Activated B cell treated with CpG ODN at 0.5 μM for 24 hours (primary cell): ENCODE results near the gene MCUB. TPM values are rescaled to one million over a fixed set of nuclear protein-coding genes. Genes with fewer than 3 reads are reported as not detected.
"Not testable (repeated sequence)": the region's sequence is repeated elsewhere in the genome, so short reads cannot be mapped to it uniquely, and the experiment has no call there.

Experiments used
- ATAC-seq: fragments of 200-7000 bp; cut with Tn5 transposase; one replicate; pipeline ENCODE4 v1.10.0; 2021; ENCODE audit warnings: low read depth, mild to moderate bottlenecking, moderate library complexity
- CTCF ChIA-PET: fragments of 350-600 bp; sonication (Branson Sonifier 250); formaldehyde crosslinking; loops from one replicate; lab custom pipeline; 2021; ENCODE audit warnings: antibody characterized with exemption; lab: Charles Lee
- POLR2A ChIA-PET: fragments of 350-600 bp; sonication (Branson Sonifier 250); formaldehyde crosslinking; loops from one replicate; lab custom pipeline; 2021; ENCODE audit warnings: antibody characterized with exemption; lab: Charles Lee
- DNase-seq: peaks from one replicate; pipeline ENCODE4 v3.0.0; 2022
- H3K27ac Mint-ChIP-seq: one replicate; pipeline ENCODE4 v1.8.0; 2020; ENCODE audit warnings: mixed read lengths
- H3K27me3 Mint-ChIP-seq: one replicate; pipeline ENCODE4 v1.8.0; 2021; ENCODE audit warnings: mixed read lengths
- H3K36me3 Mint-ChIP-seq: one replicate; pipeline ENCODE4 v1.8.0; 2021; ENCODE audit warnings: low read depth, mixed read lengths
- H3K4me1 Mint-ChIP-seq: one replicate; pipeline ENCODE4 v1.8.0; 2021; ENCODE audit warnings: mixed read lengths
- H3K4me3 Mint-ChIP-seq: one replicate; pipeline ENCODE4 v1.8.0; 2020; ENCODE audit warnings: mild to moderate bottlenecking, mixed read lengths
- H3K9me3 Mint-ChIP-seq: one replicate; pipeline ENCODE4 v1.8.0; 2020; ENCODE audit warnings: mixed read lengths
- intact Hi-C: fragments of 100-400 bp; cut with micrococcal nuclease; formaldehyde crosslinking; loops from one replicate; pipeline ENCODE4 v1.15.1; 2024
- total RNA-seq: library from RNA; stranded (reverse); gene quantifications from 2 replicates; pipeline ENCODE4 v1.2.3, GENCODE V29; 2022
- TF ChIP-seq, protein P1 (sequence below): fragments of 200-600 bp; IDR thresholded peaks from one replicate; pipeline ENCODE4 v1.8.0; 2022; ENCODE audit warnings: antibody characterized with exemption, mild to moderate bottlenecking

The MCUB gene
- total RNA-seq, 1 donor from 2014 or later: 28.9 TPM

DNA sequence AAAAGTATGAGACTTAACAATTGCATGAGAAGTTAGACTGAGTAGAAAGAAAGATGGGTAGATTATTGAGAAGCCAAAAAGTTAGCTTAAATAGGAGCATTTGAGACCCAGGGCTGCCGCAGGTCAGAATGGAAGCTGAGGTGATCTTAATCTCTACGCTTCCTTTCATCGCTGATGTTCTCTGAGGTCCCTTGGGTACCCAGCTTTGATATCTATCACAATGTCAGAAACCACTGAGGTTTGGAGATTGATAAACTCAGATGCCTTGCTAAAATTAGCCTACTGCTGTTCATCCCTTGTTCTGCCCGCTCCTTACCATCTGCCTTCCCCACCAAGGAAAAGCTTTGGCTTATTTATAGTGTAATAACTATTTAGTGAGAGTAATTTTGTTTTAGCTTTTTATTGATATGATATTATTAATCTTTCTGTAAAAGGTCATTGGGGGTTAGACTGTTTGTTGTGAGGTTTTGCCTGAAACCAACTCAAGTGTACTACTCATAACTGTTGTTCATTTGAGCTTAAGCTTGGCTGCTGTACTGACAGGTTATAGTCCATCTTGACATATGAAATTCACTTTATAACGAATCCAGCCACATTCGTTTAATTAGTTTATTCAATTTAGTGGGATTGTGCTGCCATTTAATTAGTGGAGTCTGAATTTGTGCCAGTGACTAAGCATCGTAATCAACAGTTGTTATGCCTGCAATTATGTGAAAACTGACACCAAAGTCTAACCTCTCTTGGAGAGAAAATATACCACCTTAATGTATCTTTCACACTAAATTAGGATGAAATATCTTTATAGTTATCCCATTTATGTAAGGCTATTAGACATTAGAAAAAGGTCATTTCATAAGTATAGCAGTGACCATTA lies 15.1 kb downstream of the MCUB start:
- intact Hi-C loops: loop anchor here (2.0 kb wide), 1 partner anchor 14 kb away; no protein-coding TSS in a partner anchor
- ATAC-seq (no peak), DNase-seq (no peak)
- H3K4me3 Mint-ChIP-seq: no peak overlapping the region
- peaks cover 22% of the 10 kb centered on the region for H3K36me3 Mint-ChIP-seq
- H3K9me3 Mint-ChIP-seq: no peaks in the 10 kb centered on the region
- CTCF ChIA-PET: interaction anchor here (0.6 to 1.3 kb wide), 2 partner anchors 142 to 156 kb away, joined by 3 to 4 read pairs; partner anchors contain the start of gene SEC24B
- peak overlapping the region; percentile 33 for H3K27ac Mint-ChIP-seq
- POLR2A ChIA-PET: interaction anchor here (1.0 to 1.4 kb wide), 2 partner anchors 11 to 15 kb away, joined by 3 to 9 read pairs; partner anchors contain the start of gene MCUB
- peaks cover 30% of the 10 kb centered on the region for H3K4me1 Mint-ChIP-seq
- no peaks in the 10 kb centered on the region for H3K27me3 Mint-ChIP-seq
- TF ChIP-seq, protein P1, sequence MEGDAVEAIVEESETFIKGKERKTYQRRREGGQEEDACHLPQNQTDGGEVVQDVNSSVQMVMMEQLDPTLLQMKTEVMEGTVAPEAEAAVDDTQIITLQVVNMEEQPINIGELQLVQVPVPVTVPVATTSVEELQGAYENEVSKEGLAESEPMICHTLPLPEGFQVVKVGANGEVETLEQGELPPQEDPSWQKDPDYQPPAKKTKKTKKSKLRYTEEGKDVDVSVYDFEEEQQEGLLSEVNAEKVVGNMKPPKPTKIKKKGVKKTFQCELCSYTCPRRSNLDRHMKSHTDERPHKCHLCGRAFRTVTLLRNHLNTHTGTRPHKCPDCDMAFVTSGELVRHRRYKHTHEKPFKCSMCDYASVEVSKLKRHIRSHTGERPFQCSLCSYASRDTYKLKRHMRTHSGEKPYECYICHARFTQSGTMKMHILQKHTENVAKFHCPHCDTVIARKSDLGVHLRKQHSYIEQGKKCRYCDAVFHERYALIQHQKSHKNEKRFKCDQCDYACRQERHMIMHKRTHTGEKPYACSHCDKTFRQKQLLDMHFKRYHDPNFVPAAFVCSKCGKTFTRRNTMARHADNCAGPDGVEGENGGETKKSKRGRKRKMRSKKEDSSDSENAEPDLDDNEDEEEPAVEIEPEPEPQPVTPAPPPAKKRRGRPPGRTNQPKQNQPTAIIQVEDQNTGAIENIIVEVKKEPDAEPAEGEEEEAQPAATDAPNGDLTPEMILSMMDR: no peak

DNA sequence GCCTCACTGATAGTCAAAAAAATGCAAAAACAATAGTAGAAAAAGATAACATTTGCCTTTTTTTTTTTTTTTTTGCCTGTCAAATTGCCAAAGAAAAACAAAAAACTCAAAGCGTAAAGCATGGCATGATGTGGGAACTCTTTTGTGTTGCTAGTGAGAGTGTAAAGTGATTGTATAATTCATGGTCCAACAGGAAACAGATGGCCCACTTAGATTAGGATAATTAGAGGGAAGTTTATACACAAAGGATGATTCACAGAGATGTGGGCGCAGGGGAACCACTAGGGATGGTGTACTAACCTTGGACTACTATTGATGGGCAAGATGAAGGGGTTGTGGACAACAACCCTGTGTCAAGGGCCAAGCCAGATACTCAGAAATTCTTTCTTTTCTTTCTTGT lies 16.4 kb downstream of the MCUB start:
- TF ChIP-seq, protein P1: no peak
- intact Hi-C loops: no loop called here
- Mint-ChIP-seq H3K9me3 (peaks cover 3% of the 10 kb centered on the region), H3K4me3 (no peak overlapping the region), H3K27ac (no peak overlapping the region), H3K27me3 (no peaks in the 10 kb centered on the region), H3K4me1 (peaks cover 30% of the 10 kb centered on the region), H3K36me3 (peaks cover 23% of the 10 kb centered on the region)
- no peak for ATAC-seq
- DNase-seq: no peak
- ChIA-PET CTCF (no interaction called here), POLR2A (no interaction called here)

DNA sequence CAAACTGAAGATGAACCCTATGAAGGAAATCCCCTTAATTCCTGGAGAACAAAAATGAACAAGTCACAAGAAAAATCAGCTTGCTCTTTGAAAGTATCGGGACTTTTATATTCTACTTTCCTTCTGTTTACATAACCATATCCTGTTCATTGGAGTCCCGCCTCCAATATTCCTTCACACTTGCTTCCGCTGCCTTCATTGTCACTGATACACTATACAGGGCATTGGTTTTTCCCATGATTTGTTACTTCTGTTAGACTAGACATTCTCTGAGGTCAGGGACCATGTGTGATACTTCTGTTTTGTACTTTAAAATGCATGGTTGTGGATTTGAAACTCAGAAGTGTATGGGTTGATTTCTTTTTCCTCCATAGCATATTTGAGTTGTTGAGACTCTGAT lies 18.8 kb downstream of the MCUB start:
- intact Hi-C loops: no loop called here
- TF ChIP-seq, protein P1: no peak
- Mint-ChIP-seq H3K36me3 (peaks cover 24% of the 10 kb centered on the region), H3K4me3 (no peak overlapping the region), H3K27me3 (no peaks in the 10 kb centered on the region), H3K9me3 (peaks cover 6% of the 10 kb centered on the region), H3K27ac (no peak overlapping the region), H3K4me1 (peaks cover 42% of the 10 kb centered on the region)
- ATAC-seq: no peak
- POLR2A ChIA-PET: interaction anchor here (0.7 kb wide), 1 partner anchor 36 kb away, joined by 5 read pairs; no protein-coding TSS in a partner anchor
- CTCF ChIA-PET: no interaction called here
- no peak for DNase-seq

DNA sequence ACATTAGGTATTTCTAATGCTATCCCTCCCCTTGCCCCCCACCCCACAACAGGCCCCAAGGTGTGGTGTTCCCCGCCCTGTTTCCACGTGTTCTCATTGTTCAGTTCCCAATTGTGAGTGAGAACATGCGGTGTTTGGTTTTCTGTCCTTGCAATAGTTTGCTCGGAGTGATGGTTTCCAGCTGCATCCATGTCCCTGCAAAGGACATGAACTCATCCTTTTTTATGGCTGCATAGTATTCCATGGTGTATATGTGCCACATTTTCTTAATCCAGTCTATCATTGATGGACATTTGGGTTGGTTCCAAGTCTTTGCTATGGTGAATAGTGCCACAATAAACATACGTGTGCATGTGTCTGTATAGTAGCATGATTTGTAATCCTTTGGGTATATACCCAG lies 20.0 kb downstream of the MCUB start:
- H3K4me3 Mint-ChIP-seq, ATAC-seq, POLR2A ChIA-PET, H3K27ac Mint-ChIP-seq, intact Hi-C loops, H3K27me3 Mint-ChIP-seq, CTCF ChIA-PET, DNase-seq, H3K9me3 Mint-ChIP-seq: not testable (repeated sequence)
- H3K4me1 Mint-ChIP-seq: peaks cover 42% of the 10 kb centered on the region
- H3K36me3 Mint-ChIP-seq: peaks cover 24% of the 10 kb centered on the region

DNA sequence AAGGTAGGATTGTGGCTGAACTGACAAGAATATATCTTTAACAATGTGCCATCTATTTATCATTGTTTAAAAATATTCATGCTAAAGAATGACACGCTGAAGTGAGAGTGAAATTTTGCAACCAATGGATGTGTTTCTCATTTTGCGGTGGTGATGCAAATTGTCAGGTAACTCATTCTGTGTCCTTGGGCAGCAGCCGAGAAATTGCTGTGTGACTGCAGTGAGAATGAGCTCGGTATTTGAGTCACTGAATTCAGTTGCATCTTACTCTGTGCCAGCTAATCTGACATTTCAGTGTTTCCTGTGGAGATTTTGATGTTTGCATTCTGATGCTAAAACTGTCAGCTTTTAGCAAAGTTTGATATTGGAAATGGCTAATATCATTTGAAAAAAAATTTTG lies 28.1 kb downstream of the MCUB start:
- ChIA-PET POLR2A (no interaction called here), CTCF (interaction anchor here (0.8 kb wide), 1 partner anchor 29 kb away, joined by 3 read pairs; the partner anchor contains the start of gene MCUB)
- ATAC-seq (peak; percentile 72), DNase-seq (no peak)
- Mint-ChIP-seq H3K36me3 (peaks cover 7% of the 10 kb centered on the region), H3K9me3 (peaks cover under 1% of the 10 kb centered on the region), H3K4me1 (peaks cover 58% of the 10 kb centered on the region), H3K27me3 (no peaks in the 10 kb centered on the region), H3K4me3 (no peak overlapping the region), H3K27ac (peak overlapping the region; percentile 59)
- TF ChIP-seq, protein P1: no peak
- intact Hi-C loops: loop anchor here (2.0 kb wide), 1 partner anchor 13 kb away; no protein-coding TSS in a partner anchor
